GDM1 (cell line): ENCODE data around the gene ANKRD11.
"Not testable (repeated sequence)": the region's sequence is repeated elsewhere in the genome, so short reads cannot be mapped to it uniquely, and the experiment has no call there.

Experiments used
- DNase-seq: peaks from one replicate; lab custom pipeline; 2025; lab: John Stamatoyannopoulos, UW

ANKRD11 gene

GRCh38 chr16:89363621-89364393, 126.6 kb downstream of the ANKRD11 start:
- peak; percentile 70 for DNase-seq

- not testable (repeated sequence) for DNase-seq
These were observed 127.7 kb downstream of the ANKRD11 start for GRCh38 chr16:89362540-89363223.

- no peak for DNase-seq
These were observed 128.4 kb downstream of the ANKRD11 start for GRCh38 chr16:89361751-89362539.

- DNase-seq = peak; percentile 84
These were observed 129.5 kb downstream of the ANKRD11 start for GRCh38 chr16:89360760-89361435.

GRCh38 chr16:89359264-89360147, 130.9 kb downstream of the ANKRD11 start:
- no peak for DNase-seq

GRCh38 chr16:89358030-89359005, 132.0 kb downstream of the ANKRD11 start:
- DNase-seq = no peak

- no peak for DNase-seq
These were observed 133.1 kb downstream of the ANKRD11 start for GRCh38 chr16:89357055-89357816.

GRCh38 chr16:89355686-89356085, 134.7 kb downstream of the ANKRD11 start:
- no peak for DNase-seq

- no peak for DNase-seq
These were observed 135.4 kb downstream of the ANKRD11 start for GRCh38 chr16:89355007-89355406.

GRCh38 chr16:89354325-89354724, 136.0 kb downstream of the ANKRD11 start:
- DNase-seq = no peak

GRCh38 chr16:89352091-89352681, 138.2 kb downstream of the ANKRD11 start:
- DNase-seq = no peak

GRCh38 chr16:89351645-89352044, 138.7 kb downstream of the ANKRD11 start:
- no peak for DNase-seq

GRCh38 chr16:89350701-89351380, 139.5 kb downstream of the ANKRD11 start:
- DNase-seq = no peak

GRCh38 chr16:89349947-89350633, 140.3 kb downstream of the ANKRD11 start:
- DNase-seq = no peak

- DNase-seq = no peak
These were observed 142.6 kb downstream of the ANKRD11 start for GRCh38 chr16:89347807-89348206.

- DNase-seq = no peak
These were observed 143.5 kb downstream of the ANKRD11 start for GRCh38 chr16:89346869-89347268.

- no peak for DNase-seq
These were observed 144.7 kb downstream of the ANKRD11 start for GRCh38 chr16:89345642-89346150.
